ENCODE measurements around the gene MSTN.

MSTN gene

DNA sequence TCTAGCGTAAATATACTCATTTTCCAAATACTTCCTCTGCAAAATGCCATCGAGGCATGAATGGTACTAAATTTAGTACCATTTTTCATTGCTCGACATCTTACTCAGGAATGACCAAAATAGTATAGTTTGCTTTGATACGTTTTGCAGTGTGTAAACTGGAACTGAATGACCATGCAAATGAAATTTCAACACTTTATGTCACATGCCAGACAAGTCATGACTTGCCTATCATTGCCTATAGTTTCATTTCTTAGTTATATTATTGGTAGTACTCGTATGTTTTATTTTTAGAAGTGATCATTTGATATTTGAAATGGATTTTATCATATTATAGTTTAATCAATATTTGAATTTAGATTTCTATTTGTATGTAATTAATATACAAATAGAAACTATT, 9.1 kb downstream of the MSTN start:
- Histone ChIP-seq H3K27ac (ENCODE audit: low read length) (no peak overlapping the region), H2AFZ (ENCODE audit: low read depth, low read length) (no peak overlapping the region), H3K79me2 (ENCODE audit: insufficient read depth, low read length) (no peaks in the 10 kb centered on the region), H3K4me2 (ENCODE audit: insufficient read depth, low read length) (no peak overlapping the region), H3K9ac (ENCODE audit: low read depth, low read length) (no peak overlapping the region), H3K36me3 (ENCODE audit: insufficient read depth, low read length) (no peaks in the 10 kb centered on the region), H3K4me3 (ENCODE audit: low read depth in 1 of 2, low read length in 2 of 2) (no peak overlapping the region), H3K9me3 (ENCODE audit: insufficient read depth, low read length, severe bottlenecking) (no peaks in the 10 kb centered on the region), H4K20me1 (ENCODE audit: insufficient read depth, low read length) (no peaks in the 10 kb centered on the region), H3K27me3 (ENCODE audit: insufficient read depth, low read length, poor library complexity) (no peaks in the 10 kb centered on the region), H3K4me1 (ENCODE audit: insufficient read depth, low read length) (no peaks in the 10 kb centered on the region)
- TF ChIP-seq, protein P1, sequence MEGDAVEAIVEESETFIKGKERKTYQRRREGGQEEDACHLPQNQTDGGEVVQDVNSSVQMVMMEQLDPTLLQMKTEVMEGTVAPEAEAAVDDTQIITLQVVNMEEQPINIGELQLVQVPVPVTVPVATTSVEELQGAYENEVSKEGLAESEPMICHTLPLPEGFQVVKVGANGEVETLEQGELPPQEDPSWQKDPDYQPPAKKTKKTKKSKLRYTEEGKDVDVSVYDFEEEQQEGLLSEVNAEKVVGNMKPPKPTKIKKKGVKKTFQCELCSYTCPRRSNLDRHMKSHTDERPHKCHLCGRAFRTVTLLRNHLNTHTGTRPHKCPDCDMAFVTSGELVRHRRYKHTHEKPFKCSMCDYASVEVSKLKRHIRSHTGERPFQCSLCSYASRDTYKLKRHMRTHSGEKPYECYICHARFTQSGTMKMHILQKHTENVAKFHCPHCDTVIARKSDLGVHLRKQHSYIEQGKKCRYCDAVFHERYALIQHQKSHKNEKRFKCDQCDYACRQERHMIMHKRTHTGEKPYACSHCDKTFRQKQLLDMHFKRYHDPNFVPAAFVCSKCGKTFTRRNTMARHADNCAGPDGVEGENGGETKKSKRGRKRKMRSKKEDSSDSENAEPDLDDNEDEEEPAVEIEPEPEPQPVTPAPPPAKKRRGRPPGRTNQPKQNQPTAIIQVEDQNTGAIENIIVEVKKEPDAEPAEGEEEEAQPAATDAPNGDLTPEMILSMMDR (IDR thresholded peaks at IDR 0.05; ENCODE audit: borderline replicate concordance, extremely low read depth, low read length, poor library complexity, severe bottlenecking), result no peak
- TF ChIP-seq EZH2 (IDR thresholded peaks at IDR 0.05; ENCODE audit: borderline replicate concordance, low read depth, low read length, severe bottlenecking), result no peak
- ATAC-seq (ENCODE audit: insufficient read depth, low read depth) (no peak), DNase-seq (no peak)

DNA sequence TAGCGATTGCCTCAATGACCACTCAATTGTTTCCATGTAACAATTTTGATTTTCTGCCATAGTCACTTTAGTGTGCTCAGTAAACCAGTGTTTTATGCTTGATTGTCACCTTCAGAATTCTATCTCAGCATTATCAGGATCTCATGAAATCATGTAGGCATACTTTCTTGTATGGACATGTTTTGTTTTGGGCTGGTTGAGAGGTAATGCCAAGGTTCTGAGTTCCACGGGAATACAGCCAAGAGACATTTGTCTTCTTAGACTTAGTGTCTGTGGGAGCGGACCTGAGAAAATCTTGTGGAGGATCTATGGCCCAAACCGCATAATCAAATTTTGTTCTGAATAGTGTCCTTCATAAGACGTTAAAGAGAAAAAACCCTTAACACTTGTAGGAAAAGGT, 10.2 kb downstream of the MSTN start:
- DNase-seq, result no peak
- no peak overlapping the region for H3K4me3 ChIP-seq (ENCODE audit: low read depth in 1 of 2, low read length in 2 of 2)
- no peaks in the 10 kb centered on the region for H3K79me2 ChIP-seq (ENCODE audit: insufficient read depth, low read length)
- no peaks in the 10 kb centered on the region for H4K20me1 ChIP-seq (ENCODE audit: insufficient read depth, low read length)
- no peaks in the 10 kb centered on the region for H3K36me3 ChIP-seq (ENCODE audit: insufficient read depth, low read length)
- TF ChIP-seq, protein P1 (IDR thresholded peaks at IDR 0.05; ENCODE audit: borderline replicate concordance, extremely low read depth, low read length, poor library complexity, severe bottlenecking), result no peak
- no peak for TF ChIP-seq EZH2 (IDR thresholded peaks at IDR 0.05; ENCODE audit: borderline replicate concordance, low read depth, low read length, severe bottlenecking)
- H3K4me1 ChIP-seq (ENCODE audit: insufficient read depth, low read length), result no peaks in the 10 kb centered on the region
- H3K4me2 ChIP-seq (ENCODE audit: insufficient read depth, low read length), result no peak overlapping the region
- H3K27me3 ChIP-seq (ENCODE audit: insufficient read depth, low read length, poor library complexity), result no peaks in the 10 kb centered on the region
- no peaks in the 10 kb centered on the region for H3K9me3 ChIP-seq (ENCODE audit: insufficient read depth, low read length, severe bottlenecking)
- no peak overlapping the region for H3K27ac ChIP-seq (ENCODE audit: low read length)
- H3K9ac ChIP-seq (ENCODE audit: low read depth, low read length), result no peak overlapping the region
- no peak overlapping the region for H2AFZ ChIP-seq (ENCODE audit: low read depth, low read length)
- no peak for ATAC-seq (ENCODE audit: insufficient read depth, low read depth)

DNA sequence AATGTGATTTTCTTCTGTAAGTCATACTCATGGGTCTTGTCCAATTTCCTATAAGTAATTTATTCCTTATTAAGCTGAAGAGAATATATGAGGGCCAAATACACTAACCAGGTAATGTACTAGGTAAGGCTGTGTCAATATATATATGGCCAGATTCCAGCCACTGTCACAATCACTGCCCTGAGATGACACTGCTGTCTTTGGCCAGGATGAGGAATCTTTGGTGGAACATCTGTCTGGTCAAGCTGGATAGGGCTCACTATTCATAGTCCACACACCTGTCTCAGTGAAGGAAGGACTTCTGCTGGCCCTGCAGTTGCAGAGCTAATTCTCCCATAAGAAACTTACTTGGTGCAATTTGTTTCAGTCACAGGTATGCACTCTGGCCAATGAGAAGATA, 11.3 kb downstream of the MSTN start:
- Histone ChIP-seq H3K9ac (ENCODE audit: low read depth, low read length) (no peak overlapping the region), H3K27me3 (ENCODE audit: insufficient read depth, low read length, poor library complexity) (no peaks in the 10 kb centered on the region), H3K4me3 (ENCODE audit: low read depth in 1 of 2, low read length in 2 of 2) (no peak overlapping the region), H3K27ac (ENCODE audit: low read length) (no peak overlapping the region), H2AFZ (ENCODE audit: low read depth, low read length) (no peak overlapping the region), H4K20me1 (ENCODE audit: insufficient read depth, low read length) (no peaks in the 10 kb centered on the region), H3K79me2 (ENCODE audit: insufficient read depth, low read length) (no peaks in the 10 kb centered on the region), H3K36me3 (ENCODE audit: insufficient read depth, low read length) (no peaks in the 10 kb centered on the region), H3K4me2 (ENCODE audit: insufficient read depth, low read length) (no peak overlapping the region), H3K4me1 (ENCODE audit: insufficient read depth, low read length) (no peaks in the 10 kb centered on the region), H3K9me3 (ENCODE audit: insufficient read depth, low read length, severe bottlenecking) (no peaks in the 10 kb centered on the region)
- ATAC-seq (ENCODE audit: insufficient read depth, low read depth) (no peak), DNase-seq (no peak)
- TF ChIP-seq EZH2 (IDR thresholded peaks at IDR 0.05; ENCODE audit: borderline replicate concordance, low read depth, low read length, severe bottlenecking), result no peak
- TF ChIP-seq, protein P1 (IDR thresholded peaks at IDR 0.05; ENCODE audit: borderline replicate concordance, extremely low read depth, low read length, poor library complexity, severe bottlenecking), result no peak

DNA sequence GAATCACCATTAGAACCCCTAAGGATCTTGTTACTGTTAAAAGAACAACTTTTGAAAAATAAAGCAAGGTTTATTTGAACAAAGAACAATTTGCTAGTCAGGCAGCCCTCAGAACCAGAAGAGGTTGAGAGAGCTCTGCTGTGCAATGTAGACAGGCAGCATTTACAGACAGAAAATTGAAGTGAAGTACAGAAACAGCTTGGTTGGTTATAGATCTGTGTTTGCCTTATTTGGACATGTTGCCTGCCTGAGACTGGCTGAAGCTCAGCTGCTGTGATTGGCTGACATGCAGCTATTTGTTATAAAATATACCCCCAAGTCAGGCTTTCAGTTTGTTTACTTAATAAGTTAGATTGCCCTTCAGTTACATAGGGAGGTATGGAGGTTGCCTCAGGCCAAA, 12.5 kb downstream of the MSTN start:
- H3K4me3 ChIP-seq (ENCODE audit: low read depth in 1 of 2, low read length in 2 of 2), result no peak overlapping the region
- TF ChIP-seq EZH2 (IDR thresholded peaks at IDR 0.05; ENCODE audit: borderline replicate concordance, low read depth, low read length, severe bottlenecking), result no peak
- TF ChIP-seq, protein P1 (IDR thresholded peaks at IDR 0.05; ENCODE audit: borderline replicate concordance, extremely low read depth, low read length, poor library complexity, severe bottlenecking), result no peak
- H4K20me1 ChIP-seq (ENCODE audit: insufficient read depth, low read length), result no peaks in the 10 kb centered on the region
- no peak overlapping the region for H3K4me2 ChIP-seq (ENCODE audit: insufficient read depth, low read length)
- no peaks in the 10 kb centered on the region for H3K27me3 ChIP-seq (ENCODE audit: insufficient read depth, low read length, poor library complexity)
- no peak overlapping the region for H3K9ac ChIP-seq (ENCODE audit: low read depth, low read length)
- H3K4me1 ChIP-seq (ENCODE audit: insufficient read depth, low read length), result no peaks in the 10 kb centered on the region
- H2AFZ ChIP-seq (ENCODE audit: low read depth, low read length), result no peak overlapping the region
- no peak for DNase-seq
- no peaks in the 10 kb centered on the region for H3K36me3 ChIP-seq (ENCODE audit: insufficient read depth, low read length)
- no peak overlapping the region for H3K27ac ChIP-seq (ENCODE audit: low read length)
- no peak for ATAC-seq (ENCODE audit: insufficient read depth, low read depth)
- H3K79me2 ChIP-seq (ENCODE audit: insufficient read depth, low read length), result no peaks in the 10 kb centered on the region
- no peaks in the 10 kb centered on the region for H3K9me3 ChIP-seq (ENCODE audit: insufficient read depth, low read length, severe bottlenecking)

Measured in DND-41 (cell line).